Endothelial cell of umbilical vein (primary cell): Measurements from ENCODE around the gene CDK9.

Experiments
- GATA2 ChIP-seq: IDR thresholded peaks from 2 replicates; pipeline ENCODE4 v1.7.0; 2011; ENCODE audit warnings: low read depth, mild to moderate bottlenecking, moderate library complexity, mixed read lengths, low read length; ENCODE audit not compliant: insufficient read length, insufficient read depth
- JUN ChIP-seq: IDR thresholded peaks from 2 replicates; pipeline ENCODE4 v1.6.1; 2011; ENCODE audit warnings: borderline replicate concordance, low read depth; ENCODE audit not compliant: insufficient read length, insufficient read depth
- POLR2A ChIP-seq: IDR thresholded peaks from 2 replicates; pipeline ENCODE4 v1.6.1; 2012; ENCODE audit warnings: low read depth, mild to moderate bottlenecking, control low read depth, low read length
- TF ChIP-seq, protein P1 (sequence below), 2 donors: IDR thresholded peaks; 1 replicate in 1 of 2; 2 replicates in 1 of 2; pipeline ENCODE4 v1.5.1; 2011; ENCODE audit warnings: low read length in 2 of 2, mild to moderate bottlenecking in 2 of 2, moderate library complexity in 2 of 2, control low read depth in 1 of 2, inconsistent platforms in 1 of 2, low read depth in 1 of 2; ENCODE audit not compliant: insufficient read depth in 1 of 2; ENCODE audit errors: extremely low read depth in 1 of 2

DNA sequence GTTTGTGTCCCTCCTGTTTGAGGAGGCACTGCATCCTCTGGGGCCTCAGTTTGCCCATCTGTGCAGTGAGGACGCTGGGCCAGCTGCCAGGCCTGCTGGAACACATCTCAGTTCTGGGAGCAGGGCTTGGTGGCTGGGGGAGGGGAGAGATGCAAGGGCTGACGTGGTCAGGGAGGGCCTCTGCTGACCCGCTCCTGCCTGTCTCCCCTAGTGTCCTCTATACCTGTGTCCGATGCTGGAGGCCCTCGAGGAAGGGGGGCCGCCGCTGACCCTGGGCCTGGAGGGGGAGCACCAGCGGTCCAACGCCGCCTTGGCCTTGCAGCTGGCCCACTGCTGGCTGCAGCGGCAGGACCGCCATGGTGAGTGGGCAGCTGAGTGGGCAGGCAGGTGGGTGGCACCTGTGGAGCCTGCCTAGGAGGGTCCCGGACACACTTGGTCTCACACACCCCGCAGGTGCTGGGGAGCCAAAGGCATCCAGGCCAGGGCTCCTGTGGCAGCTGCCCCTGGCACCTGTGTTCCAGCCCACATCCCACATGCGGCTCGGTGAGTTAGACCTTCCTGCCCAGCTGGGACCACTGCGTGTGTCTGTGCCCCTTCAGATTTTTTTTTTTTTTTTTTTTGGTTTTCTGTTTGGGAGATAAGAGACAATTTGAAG, 22.6 kb downstream of the CDK9 start:
- no peak for TF ChIP-seq POLR2A
- TF ChIP-seq, protein P1, sequence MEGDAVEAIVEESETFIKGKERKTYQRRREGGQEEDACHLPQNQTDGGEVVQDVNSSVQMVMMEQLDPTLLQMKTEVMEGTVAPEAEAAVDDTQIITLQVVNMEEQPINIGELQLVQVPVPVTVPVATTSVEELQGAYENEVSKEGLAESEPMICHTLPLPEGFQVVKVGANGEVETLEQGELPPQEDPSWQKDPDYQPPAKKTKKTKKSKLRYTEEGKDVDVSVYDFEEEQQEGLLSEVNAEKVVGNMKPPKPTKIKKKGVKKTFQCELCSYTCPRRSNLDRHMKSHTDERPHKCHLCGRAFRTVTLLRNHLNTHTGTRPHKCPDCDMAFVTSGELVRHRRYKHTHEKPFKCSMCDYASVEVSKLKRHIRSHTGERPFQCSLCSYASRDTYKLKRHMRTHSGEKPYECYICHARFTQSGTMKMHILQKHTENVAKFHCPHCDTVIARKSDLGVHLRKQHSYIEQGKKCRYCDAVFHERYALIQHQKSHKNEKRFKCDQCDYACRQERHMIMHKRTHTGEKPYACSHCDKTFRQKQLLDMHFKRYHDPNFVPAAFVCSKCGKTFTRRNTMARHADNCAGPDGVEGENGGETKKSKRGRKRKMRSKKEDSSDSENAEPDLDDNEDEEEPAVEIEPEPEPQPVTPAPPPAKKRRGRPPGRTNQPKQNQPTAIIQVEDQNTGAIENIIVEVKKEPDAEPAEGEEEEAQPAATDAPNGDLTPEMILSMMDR (IDR thresholded peaks at IDR 0.05; ENCODE audit: extremely low read depth in 1 of 2, insufficient read depth in 1 of 2, low read depth in 1 of 2, low read length in 2 of 2) = no peak
- no peak for TF ChIP-seq JUN
- no peak for TF ChIP-seq GATA2
